ENCODE results near the gene MN1. TPM values are rescaled to one million over a fixed set of nuclear protein-coding genes. Genes with fewer than 3 reads are reported as not detected.

The MN1 gene
- total RNA-seq, 1 experiment from 2014 or later: 8.2 TPM

- Histone ChIP-seq H4K20me1 (ENCODE audit: insufficient read depth) (no peaks in the 10 kb centered on the region), H3F3A (ENCODE audit: insufficient read depth, low read depth) (no peaks in the 10 kb centered on the region), H3K27ac (no peak overlapping the region), H3K36me3 (ENCODE audit: low read depth) (no peaks in the 10 kb centered on the region), H3K4me1 (replicated peaks; ENCODE audit: insufficient read depth) (no peaks in the 10 kb centered on the region), H3K4me3 (no peak overlapping the region), H3K79me2 (ENCODE audit: low read depth) (no peaks in the 10 kb centered on the region), H3K9me3 (ENCODE audit: insufficient read depth, low read depth) (no peaks in the 10 kb centered on the region), H3K27me3 (ENCODE audit: insufficient read depth, low read depth) (no peaks in the 10 kb centered on the region), H2AFZ (no peak overlapping the region), H3K9me2 (ENCODE audit: insufficient read depth) (no peaks in the 10 kb centered on the region), H3K4me2 (no peak overlapping the region)
- DNase-seq: no peak
- no TSS peak for BruUV-seq (replicated peaks)
- POLR2A ChIA-PET (ENCODE audit: unreplicated experiment): no interaction called here
- intact Hi-C loops (cut with micrococcal nuclease; ENCODE audit: unreplicated experiment): no loop called here
- TF ChIP-seq, protein P1, sequence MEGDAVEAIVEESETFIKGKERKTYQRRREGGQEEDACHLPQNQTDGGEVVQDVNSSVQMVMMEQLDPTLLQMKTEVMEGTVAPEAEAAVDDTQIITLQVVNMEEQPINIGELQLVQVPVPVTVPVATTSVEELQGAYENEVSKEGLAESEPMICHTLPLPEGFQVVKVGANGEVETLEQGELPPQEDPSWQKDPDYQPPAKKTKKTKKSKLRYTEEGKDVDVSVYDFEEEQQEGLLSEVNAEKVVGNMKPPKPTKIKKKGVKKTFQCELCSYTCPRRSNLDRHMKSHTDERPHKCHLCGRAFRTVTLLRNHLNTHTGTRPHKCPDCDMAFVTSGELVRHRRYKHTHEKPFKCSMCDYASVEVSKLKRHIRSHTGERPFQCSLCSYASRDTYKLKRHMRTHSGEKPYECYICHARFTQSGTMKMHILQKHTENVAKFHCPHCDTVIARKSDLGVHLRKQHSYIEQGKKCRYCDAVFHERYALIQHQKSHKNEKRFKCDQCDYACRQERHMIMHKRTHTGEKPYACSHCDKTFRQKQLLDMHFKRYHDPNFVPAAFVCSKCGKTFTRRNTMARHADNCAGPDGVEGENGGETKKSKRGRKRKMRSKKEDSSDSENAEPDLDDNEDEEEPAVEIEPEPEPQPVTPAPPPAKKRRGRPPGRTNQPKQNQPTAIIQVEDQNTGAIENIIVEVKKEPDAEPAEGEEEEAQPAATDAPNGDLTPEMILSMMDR (conservative IDR thresholded peaks at IDR 0.05): no peak
- TF ChIP-seq EZH2 (IDR thresholded peaks at IDR 0.05; ENCODE audit: low read depth): no peak
- CTCF ChIA-PET: no interaction called here
Observed at GRCh38 chr22:27775087-27775698, 26.4 kb downstream of the MN1 start.

GRCh38 chr22:27774200-27774599, 27.4 kb downstream of the MN1 start:
- ChIA-PET POLR2A (ENCODE audit: unreplicated experiment) (no interaction called here), CTCF (no interaction called here)
- H3K4me3 ChIP-seq: no peak overlapping the region
- BruUV-seq (replicated peaks): no TSS peak
- H3K36me3 ChIP-seq (ENCODE audit: low read depth): no peaks in the 10 kb centered on the region
- no peaks in the 10 kb centered on the region for H3K79me2 ChIP-seq (ENCODE audit: low read depth)
- intact Hi-C loops (cut with micrococcal nuclease; ENCODE audit: unreplicated experiment): no loop called here
- no peaks in the 10 kb centered on the region for H3K27me3 ChIP-seq (ENCODE audit: insufficient read depth, low read depth)
- no peak overlapping the region for H3K4me2 ChIP-seq
- H3F3A ChIP-seq (ENCODE audit: insufficient read depth, low read depth): no peaks in the 10 kb centered on the region
- no peak for TF ChIP-seq EZH2 (IDR thresholded peaks at IDR 0.05; ENCODE audit: low read depth)
- TF ChIP-seq, protein P1 (conservative IDR thresholded peaks at IDR 0.05): no peak
- H2AFZ ChIP-seq: no peak overlapping the region
- H3K4me1 ChIP-seq (replicated peaks; ENCODE audit: insufficient read depth): no peaks in the 10 kb centered on the region
- no peaks in the 10 kb centered on the region for H4K20me1 ChIP-seq (ENCODE audit: insufficient read depth)
- no peaks in the 10 kb centered on the region for H3K9me2 ChIP-seq (ENCODE audit: insufficient read depth)
- no peaks in the 10 kb centered on the region for H3K9me3 ChIP-seq (ENCODE audit: insufficient read depth, low read depth)
- DNase-seq: no peak
- no peak overlapping the region for H3K27ac ChIP-seq

GRCh38 chr22:27772984-27773498, 28.5 kb downstream of the MN1 start:
- Histone ChIP-seq H3K27ac (no peak overlapping the region), H3K9me2 (ENCODE audit: insufficient read depth) (no peaks in the 10 kb centered on the region), H3K4me3 (no peak overlapping the region), H3K4me2 (no peak overlapping the region), H3K4me1 (replicated peaks; ENCODE audit: insufficient read depth) (no peaks in the 10 kb centered on the region), H3K79me2 (ENCODE audit: low read depth) (no peaks in the 10 kb centered on the region), H3F3A (ENCODE audit: insufficient read depth, low read depth) (no peaks in the 10 kb centered on the region), H4K20me1 (ENCODE audit: insufficient read depth) (no peaks in the 10 kb centered on the region), H2AFZ (no peak overlapping the region), H3K27me3 (ENCODE audit: insufficient read depth, low read depth) (no peaks in the 10 kb centered on the region), H3K9me3 (ENCODE audit: insufficient read depth, low read depth) (no peaks in the 10 kb centered on the region), H3K36me3 (ENCODE audit: low read depth) (no peaks in the 10 kb centered on the region)
- no peak for DNase-seq
- CTCF ChIA-PET: interaction anchor here (0.6 kb wide), 2 partner anchors 113 to 192 kb away, joined by 3 to 7 read pairs; no protein-coding TSS in a partner anchor
- intact Hi-C loops (cut with micrococcal nuclease; ENCODE audit: unreplicated experiment): no loop called here
- POLR2A ChIA-PET (ENCODE audit: unreplicated experiment): no interaction called here
- BruUV-seq (replicated peaks): no TSS peak
- TF ChIP-seq EZH2 (IDR thresholded peaks at IDR 0.05; ENCODE audit: low read depth): no peak
- TF ChIP-seq, protein P1 (conservative IDR thresholded peaks at IDR 0.05): no peak

Measured in PC-9 (cell line).